HepG2 (cell line): ENCODE data around the gene ADI1. TPM values are rescaled to one million over a fixed set of nuclear protein-coding genes. Genes with fewer than 3 reads are reported as not detected.

ENCODE experiments used
- CCDC6 ChIP-seq: sonication (generic); formaldehyde crosslinking; IDR thresholded peaks from 2 replicates; pipeline ENCODE4 v1.8.1; 2022; ENCODE audit warnings: mild to moderate bottlenecking, missing genetic modification reagents, moderate library complexity
- EP300 ChIP-seq, 3 experiments: sonication (generic) in 1 of 3; formaldehyde crosslinking in 1 of 3; IDR thresholded peaks; 2 replicates each; pipeline versions ENCODE4 v1.5.1 to v1.6.1; 2011 to 2020; ENCODE audit warnings: low read depth in 2 of 3, low read length in 2 of 3, borderline replicate concordance in 1 of 3, improper control_type of control experiment in 1 of 3, mild to moderate bottlenecking in 1 of 3, missing genetic modification reagents in 1 of 3, moderate library complexity in 1 of 3
- HBP1 ChIP-seq: IDR thresholded peaks from 2 replicates; pipeline ENCODE4 v1.6.1; 2016; ENCODE audit warnings: low read depth, control low read depth
- HNF4A ChIP-seq: sonication (generic); formaldehyde crosslinking; IDR thresholded peaks from 2 replicates; pipeline ENCODE4 v1.4.0; 2020; ENCODE audit warnings: missing genetic modification reagents
- RAD51 ChIP-seq: fragments of 450-650 bp; IDR thresholded peaks from 2 replicates; pipeline ENCODE4 v1.6.1; 2016; ENCODE audit warnings: borderline replicate concordance
- SMC3 ChIP-seq: IDR thresholded peaks from 2 replicates; pipeline ENCODE4 v1.6.1; 2011; ENCODE audit warnings: low read length, improper control_type of control experiment
- SRSF1 ChIP-seq: fragments of 200-400 bp; formaldehyde crosslinking; optimal IDR thresholded peaks from 2 replicates; pipeline ENCODE3; 2017; ENCODE audit warnings: mild to moderate bottlenecking, low read depth, low read length, moderate library complexity
- ZFP41 ChIP-seq: sonication (generic); formaldehyde crosslinking; IDR thresholded peaks from 2 replicates; pipeline ENCODE4 v1.4.0; 2020; ENCODE audit warnings: mild to moderate bottlenecking, missing genetic modification reagents, borderline replicate concordance
- ZNF253 ChIP-seq: sonication (generic); formaldehyde crosslinking; IDR thresholded peaks from 2 replicates; pipeline ENCODE4 v1.8.0; 2022; ENCODE audit warnings: mild to moderate bottlenecking, missing genetic modification reagents, borderline replicate concordance
- ZNF34 ChIP-seq: sonication (generic); formaldehyde crosslinking; IDR thresholded peaks from 2 replicates; pipeline ENCODE4 v1.4.0; 2020; ENCODE audit warnings: mild to moderate bottlenecking, missing genetic modification reagents, borderline replicate concordance
- ZNF598 ChIP-seq: sonication (generic); formaldehyde crosslinking; IDR thresholded peaks from 2 replicates; pipeline ENCODE4 v1.5.1; 2020; ENCODE audit warnings: mild to moderate bottlenecking, missing genetic modification reagents, borderline replicate concordance
- ZNF678 ChIP-seq: sonication (generic); formaldehyde crosslinking; IDR thresholded peaks from 2 replicates; pipeline ENCODE4 v1.4.0; 2020; ENCODE audit warnings: mild to moderate bottlenecking, missing genetic modification reagents
- ZNF768 ChIP-seq: sonication (generic); formaldehyde crosslinking; IDR thresholded peaks from 2 replicates; pipeline ENCODE4 v1.4.0; 2020; ENCODE audit warnings: missing genetic modification reagents
- polyA plus RNA-seq, 8 experiments: library from polyadenylated mRNA; depleted of rRNA in 3 of 8; stranded (reverse) in 7 of 8; unstranded in 1 of 8; fragments of >200 nt; fragmentation: Illumina TruSeq in 4 of 8; extraction: Trizol in 4 of 8; gene quantifications; 2 replicates each; pipeline versions ENCODE4 v1.2.1 to v1.2.3, GENCODE V29; 2011 to 2016; ENCODE audit warnings: low read depth in 4 of 8, missing spikeins in 1 of 8, mixed read lengths in 1 of 8; ENCODE audit not compliant: insufficient read depth in 1 of 8
- total RNA-seq, 5 experiments: library from RNA; depleted of rRNA; stranded (reverse); fragments of >200 nt; fragmentation: Illumina TruSeq; extraction: Trizol; gene quantifications; 2 replicates each; pipeline ENCODE4 v1.2.3, GENCODE V29; 2016; ENCODE audit warnings: low read depth in 1 of 5
- TF ChIP-seq, protein P1 (sequence below): sonication (generic); formaldehyde crosslinking; IDR thresholded peaks from 2 replicates; pipeline ENCODE4 v1.4.0; 2020; ENCODE audit warnings: missing genetic modification reagents, low read depth, mild to moderate bottlenecking, borderline replicate concordance
- TF ChIP-seq, protein P2 (sequence below): sonication (generic); formaldehyde crosslinking; IDR thresholded peaks from 2 replicates; pipeline ENCODE4 v1.4.0; 2020; ENCODE audit warnings: missing genetic modification reagents, borderline replicate concordance
- TF ChIP-seq, protein P3 (sequence below): sonication (generic); formaldehyde crosslinking; IDR thresholded peaks from 2 replicates; pipeline ENCODE4 v1.4.0; 2020; ENCODE audit warnings: mild to moderate bottlenecking, missing genetic modification reagents

ADI1 gene
- total and polyA plus RNA-seq, 2 of the 13 experiments (the other 11 are each of a cell fraction or from before 2014, with no cell fraction given), result 28.7 to 123 TPM

GRCh38 chr2:3517948-3518495, 1.3 kb downstream of the ADI1 start (continued):
- TF ChIP-seq, protein P1, sequence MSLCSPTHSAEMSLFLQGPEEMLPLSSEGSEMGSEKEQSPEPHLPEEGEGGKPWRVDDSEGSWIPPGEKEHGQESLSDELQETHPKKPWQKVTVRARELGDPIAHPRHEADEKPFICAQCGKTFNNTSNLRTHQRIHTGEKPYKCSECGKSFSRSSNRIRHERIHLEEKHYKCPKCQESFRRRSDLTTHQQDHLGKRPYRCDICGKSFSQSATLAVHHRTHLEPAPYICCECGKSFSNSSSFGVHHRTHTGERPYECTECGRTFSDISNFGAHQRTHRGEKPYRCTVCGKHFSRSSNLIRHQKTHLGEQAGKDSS (CRISPR knock-in tag), result no peak
- TF ChIP-seq, protein P2, sequence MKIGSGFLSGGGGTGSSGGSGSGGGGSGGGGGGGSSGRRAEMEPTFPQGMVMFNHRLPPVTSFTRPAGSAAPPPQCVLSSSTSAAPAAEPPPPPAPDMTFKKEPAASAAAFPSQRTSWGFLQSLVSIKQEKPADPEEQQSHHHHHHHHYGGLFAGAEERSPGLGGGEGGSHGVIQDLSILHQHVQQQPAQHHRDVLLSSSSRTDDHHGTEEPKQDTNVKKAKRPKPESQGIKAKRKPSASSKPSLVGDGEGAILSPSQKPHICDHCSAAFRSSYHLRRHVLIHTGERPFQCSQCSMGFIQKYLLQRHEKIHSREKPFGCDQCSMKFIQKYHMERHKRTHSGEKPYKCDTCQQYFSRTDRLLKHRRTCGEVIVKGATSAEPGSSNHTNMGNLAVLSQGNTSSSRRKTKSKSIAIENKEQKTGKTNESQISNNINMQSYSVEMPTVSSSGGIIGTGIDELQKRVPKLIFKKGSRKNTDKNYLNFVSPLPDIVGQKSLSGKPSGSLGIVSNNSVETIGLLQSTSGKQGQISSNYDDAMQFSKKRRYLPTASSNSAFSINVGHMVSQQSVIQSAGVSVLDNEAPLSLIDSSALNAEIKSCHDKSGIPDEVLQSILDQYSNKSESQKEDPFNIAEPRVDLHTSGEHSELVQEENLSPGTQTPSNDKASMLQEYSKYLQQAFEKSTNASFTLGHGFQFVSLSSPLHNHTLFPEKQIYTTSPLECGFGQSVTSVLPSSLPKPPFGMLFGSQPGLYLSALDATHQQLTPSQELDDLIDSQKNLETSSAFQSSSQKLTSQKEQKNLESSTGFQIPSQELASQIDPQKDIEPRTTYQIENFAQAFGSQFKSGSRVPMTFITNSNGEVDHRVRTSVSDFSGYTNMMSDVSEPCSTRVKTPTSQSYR (CRISPR knock-in tag), result no peak; the same call in 1 of the 2 replicates
- no peak for TF ChIP-seq ZFP41 (CRISPR knock-in tag)
- TF ChIP-seq SRSF1, result no peak
- no peak for TF ChIP-seq CCDC6 (CRISPR knock-in tag)
- TF ChIP-seq SMC3, result no peak
- TF ChIP-seq ZNF678 (CRISPR knock-in tag), result no peak
- TF ChIP-seq ZNF768 (CRISPR knock-in tag), result no peak
- TF ChIP-seq ZNF598 (CRISPR knock-in tag), result no peak
- TF ChIP-seq EP300 (IDR thresholded peaks at IDR 0.05; ENCODE audit: low read depth in 2 of 2, low read length in 2 of 2), result no peak
- TF ChIP-seq EP300 (CRISPR knock-in tag; IDR thresholded peaks at IDR 0.05; ENCODE audit: borderline replicate concordance), result no peak
- TF ChIP-seq, protein P3, sequence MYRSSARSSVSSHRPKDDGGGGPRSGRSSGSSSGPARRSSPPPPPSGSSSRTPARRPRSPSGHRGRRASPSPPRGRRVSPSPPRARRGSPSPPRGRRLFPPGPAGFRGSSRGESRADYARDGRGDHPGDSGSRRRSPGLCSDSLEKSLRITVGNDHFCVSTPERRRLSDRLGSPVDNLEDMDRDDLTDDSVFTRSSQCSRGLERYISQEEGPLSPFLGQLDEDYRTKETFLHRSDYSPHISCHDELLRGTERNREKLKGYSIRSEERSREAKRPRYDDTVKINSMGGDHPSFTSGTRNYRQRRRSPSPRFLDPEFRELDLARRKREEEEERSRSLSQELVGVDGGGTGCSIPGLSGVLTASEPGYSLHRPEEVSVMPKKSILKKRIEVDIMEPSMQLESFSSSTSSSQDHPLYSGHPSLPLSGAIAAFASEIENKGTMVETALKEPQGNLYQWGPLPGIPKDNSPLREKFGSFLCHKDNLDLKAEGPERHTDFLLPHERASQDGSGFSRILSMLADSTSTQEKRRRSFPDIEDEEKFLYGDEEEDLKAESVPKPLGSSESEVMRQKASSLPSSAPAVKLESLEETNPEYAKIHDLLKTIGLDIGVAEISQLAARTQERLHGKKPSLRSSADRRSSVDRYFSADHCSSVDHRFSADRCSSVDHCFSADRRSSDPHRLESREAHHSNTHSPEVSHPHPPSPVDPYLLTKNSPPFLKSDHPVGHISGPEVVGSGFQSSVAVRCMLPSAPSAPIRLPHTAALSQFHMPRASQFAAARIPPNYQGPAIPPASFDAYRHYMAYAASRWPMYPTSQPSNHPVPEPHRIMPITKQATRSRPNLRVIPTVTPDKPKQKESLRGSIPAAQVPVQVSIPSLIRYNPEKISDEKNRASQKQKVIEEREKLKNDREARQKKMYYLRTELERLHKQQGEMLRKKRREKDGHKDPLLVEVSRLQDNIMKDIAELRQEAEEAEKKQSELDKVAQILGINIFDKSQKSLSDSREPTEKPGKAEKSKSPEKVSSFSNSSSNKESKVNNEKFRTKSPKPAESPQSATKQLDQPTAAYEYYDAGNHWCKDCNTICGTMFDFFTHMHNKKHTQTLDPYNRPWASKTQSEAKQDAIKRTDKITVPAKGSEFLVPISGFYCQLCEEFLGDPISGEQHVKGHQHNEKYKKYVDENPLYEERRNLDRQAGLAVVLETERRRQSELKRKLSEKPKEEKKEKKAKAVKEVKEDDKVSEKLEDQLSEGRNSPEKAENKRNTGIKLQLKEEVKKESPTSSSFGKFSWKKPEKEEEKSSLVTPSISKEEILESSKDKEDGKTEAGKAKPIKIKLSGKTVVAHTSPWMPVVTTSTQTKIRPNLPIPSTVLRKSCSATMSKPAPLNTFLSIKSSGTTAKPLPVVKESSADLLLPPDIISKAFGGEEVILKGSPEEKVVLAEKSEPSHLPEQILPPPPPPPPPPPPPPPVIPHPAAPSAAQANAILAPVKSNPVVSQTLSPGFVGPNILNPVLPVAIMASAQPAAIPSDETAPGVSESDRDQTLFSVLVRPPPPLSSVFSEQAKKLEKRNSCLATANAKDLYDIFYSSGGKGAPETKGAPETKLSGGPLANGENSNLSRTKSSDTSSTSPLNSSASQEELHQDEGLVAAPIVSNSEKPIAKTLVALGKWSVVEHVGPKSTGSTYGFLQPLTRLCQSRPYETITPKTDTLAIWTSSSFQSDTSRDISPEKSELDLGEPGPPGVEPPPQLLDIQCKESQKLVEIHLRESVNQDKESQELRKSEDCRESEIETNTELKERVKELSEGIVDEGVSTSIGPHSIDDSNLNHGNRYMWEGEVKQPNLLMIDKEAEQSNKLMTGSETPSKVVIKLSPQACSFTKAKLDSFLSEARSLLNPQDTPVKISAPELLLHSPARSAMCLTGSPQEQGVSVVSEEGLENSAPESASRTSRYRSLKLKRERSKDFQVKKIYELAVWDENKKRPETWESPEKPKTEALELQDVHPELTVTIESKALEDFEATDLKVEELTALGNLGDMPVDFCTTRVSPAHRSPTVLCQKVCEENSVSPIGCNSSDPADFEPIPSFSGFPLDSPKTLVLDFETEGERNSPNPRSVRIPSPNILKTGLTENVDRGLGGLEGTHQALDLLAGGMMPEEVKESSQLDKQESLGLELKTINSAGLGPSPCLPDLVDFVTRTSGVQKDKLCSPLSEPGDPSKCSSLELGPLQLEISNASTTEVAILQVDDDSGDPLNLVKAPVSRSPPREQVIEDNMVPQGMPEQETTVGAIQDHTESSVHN (CRISPR knock-in tag), result no peak
- no peak for TF ChIP-seq HBP1 (CRISPR knock-in tag)
- TF ChIP-seq HNF4A (CRISPR knock-in tag), result no peak; the same call in 1 of the 2 replicates
- TF ChIP-seq ZNF34 (CRISPR knock-in tag), result 0 out of 2 replicates have a peak, but pooled peaks have one; percentile 35
- no peak for TF ChIP-seq ZNF253 (CRISPR knock-in tag)
- TF ChIP-seq RAD51, result no peak
